GM13976 (cell line): Measurements from ENCODE around the gene LRRC10.
A peak's percentile ranks its signal among the peaks of the same experiment; 100 is the strongest.

Source experiments
- DNase-seq: peaks from one replicate; pipeline ENCODE4 v3.0.0; 2012; ENCODE audit warnings: low spot score
- CTCF ChIP-seq: IDR thresholded peaks from 2 replicates; pipeline ENCODE4 v1.5.1; 2012; ENCODE audit warnings: borderline replicate concordance, mild to moderate bottlenecking; ENCODE audit not compliant: insufficient read depth; ENCODE audit errors: extremely low read depth, missing control alignments, control extremely low read depth
- in situ Hi-C: fragments of 300-500 bp; cut with MboI; formaldehyde crosslinking; loops from one replicate; pipeline ENCODE4 v1.12.0; 2022; ENCODE audit warnings: low sequenced_read_pairs, mixed read lengths, inconsistent platforms; ENCODE audit not compliant: unreplicated experiment

Gene LRRC10

GRCh38 chr12:69641546-69641945 is 30.8 kb upstream of the LRRC10 start:
- in situ Hi-C loops = no loop called here
- no peak for TF ChIP-seq CTCF
- DNase-seq = no peak

GRCh38 chr12:69639400-69640016 is 28.8 kb upstream of the LRRC10 start:
- peak; percentile 76 for DNase-seq
- in situ Hi-C loops = no loop called here
- TF ChIP-seq CTCF = peak; percentile 81

GRCh38 chr12:69633061-69633460 is 22.4 kb upstream of the LRRC10 start:
- no peak for DNase-seq
- no peak for TF ChIP-seq CTCF
- in situ Hi-C loops = no loop called here

- no peak for DNase-seq
- in situ Hi-C loops = no loop called here
- TF ChIP-seq CTCF = no peak
Measured at GRCh38 chr12:69630191-69630590, 19.5 kb upstream of the LRRC10 start.

GRCh38 chr12:69627501-69627900 is 16.8 kb upstream of the LRRC10 start:
- no peak for TF ChIP-seq CTCF
- in situ Hi-C loops = no loop called here
- no peak for DNase-seq

- in situ Hi-C loops = no loop called here
- no peak for TF ChIP-seq CTCF
- DNase-seq = no peak
Measured at GRCh38 chr12:69623970-69624369, 13.3 kb upstream of the LRRC10 start.
